BJ (cell line): ENCODE measurements around the gene ACTR5. TPM values are rescaled to one million over a fixed set of nuclear protein-coding genes. Genes with fewer than 3 reads are reported as not detected.
"Not testable (repeated sequence)": the region's sequence is repeated elsewhere in the genome, so short reads cannot be mapped to it uniquely, and the experiment has no call there.

Experiments used
- CTCF ChIA-PET: fragments of 350-600 bp; formaldehyde crosslinking; extraction: SDS; loops from one replicate; lab custom pipeline; 2021; ENCODE audit warnings: antibody characterized with exemption, inconsistent platforms; lab: Yijun Ruan, JAX
- POLR2A ChIA-PET: fragments of 300-600 bp; sonication (Branson Sonifier 250); formaldehyde crosslinking; extraction: SDS; loops from one replicate; lab custom pipeline; 2021; ENCODE audit warnings: antibody characterized with exemption; lab: Charles Lee
- DNase-seq: peaks from one replicate; pipeline ENCODE4 v3.0.0-alpha.2; 2011; ENCODE audit warnings: low read depth
- H3K27me3 ChIP-seq: 2 replicates; pipeline ENCODE4 v1.6.0; 2011; ENCODE audit warnings: low read length; ENCODE audit not compliant: control insufficient read depth, insufficient read depth
- H3K36me3 ChIP-seq: 2 replicates; pipeline ENCODE4 v1.5.1; 2011; ENCODE audit warnings: low read length; ENCODE audit not compliant: control insufficient read depth, insufficient read depth
- H3K4me3 ChIP-seq: 2 replicates; pipeline ENCODE4 v1.5.1; 2011; ENCODE audit warnings: low read depth, mild to moderate bottlenecking, control low read depth, low read length
- polyA plus RNA-seq: library from polyadenylated mRNA; depleted of rRNA; stranded (reverse); fragments of >200 nt; gene quantifications from 2 replicates; pipeline ENCODE4 v1.2.3, GENCODE V29; 2011
- TF ChIP-seq, protein P1 (sequence below): IDR thresholded peaks from 2 replicates; pipeline ENCODE4 v1.5.1; 2011; ENCODE audit warnings: low read depth, mild to moderate bottlenecking, control low read depth, inconsistent platforms, low read length, moderate library complexity; ENCODE audit not compliant: insufficient read depth

Gene ACTR5
- polyA plus RNA-seq, 1 experiment, result 5.4 TPM

DNA sequence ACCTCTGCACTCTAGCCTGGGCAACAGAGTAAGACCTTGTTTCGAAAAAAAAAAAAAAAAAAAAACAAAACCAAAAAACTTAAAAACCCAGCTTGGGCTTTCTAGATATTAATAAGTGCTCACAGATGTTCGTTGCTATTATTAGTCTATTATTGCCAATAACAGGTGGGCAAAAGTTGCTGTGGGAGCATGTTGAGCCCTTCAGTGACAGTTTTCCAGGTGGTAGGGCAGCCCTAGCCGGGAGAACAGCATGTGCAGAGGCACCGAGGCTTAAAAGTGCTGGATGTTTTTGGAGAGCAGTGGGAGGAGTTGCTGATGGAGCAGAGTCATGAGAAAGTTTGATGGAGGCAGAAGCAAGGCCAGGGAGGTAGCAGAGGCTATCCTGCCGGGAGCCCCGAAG, 61.7 kb downstream of the ACTR5 start:
- TF ChIP-seq, protein P1, sequence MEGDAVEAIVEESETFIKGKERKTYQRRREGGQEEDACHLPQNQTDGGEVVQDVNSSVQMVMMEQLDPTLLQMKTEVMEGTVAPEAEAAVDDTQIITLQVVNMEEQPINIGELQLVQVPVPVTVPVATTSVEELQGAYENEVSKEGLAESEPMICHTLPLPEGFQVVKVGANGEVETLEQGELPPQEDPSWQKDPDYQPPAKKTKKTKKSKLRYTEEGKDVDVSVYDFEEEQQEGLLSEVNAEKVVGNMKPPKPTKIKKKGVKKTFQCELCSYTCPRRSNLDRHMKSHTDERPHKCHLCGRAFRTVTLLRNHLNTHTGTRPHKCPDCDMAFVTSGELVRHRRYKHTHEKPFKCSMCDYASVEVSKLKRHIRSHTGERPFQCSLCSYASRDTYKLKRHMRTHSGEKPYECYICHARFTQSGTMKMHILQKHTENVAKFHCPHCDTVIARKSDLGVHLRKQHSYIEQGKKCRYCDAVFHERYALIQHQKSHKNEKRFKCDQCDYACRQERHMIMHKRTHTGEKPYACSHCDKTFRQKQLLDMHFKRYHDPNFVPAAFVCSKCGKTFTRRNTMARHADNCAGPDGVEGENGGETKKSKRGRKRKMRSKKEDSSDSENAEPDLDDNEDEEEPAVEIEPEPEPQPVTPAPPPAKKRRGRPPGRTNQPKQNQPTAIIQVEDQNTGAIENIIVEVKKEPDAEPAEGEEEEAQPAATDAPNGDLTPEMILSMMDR, result no peak
- DNase-seq, result no peak
- no peaks in the 10 kb centered on the region for H3K36me3 ChIP-seq
- ChIA-PET CTCF (no interaction called here), POLR2A (interaction anchor here (0.6 kb wide), 1 partner anchor 27 kb away, joined by 5 read pairs; no protein-coding TSS in a partner anchor)
- H3K4me3 ChIP-seq, result no peak overlapping the region
- H3K27me3 ChIP-seq, result peaks cover 39% of the 10 kb centered on the region

DNA sequence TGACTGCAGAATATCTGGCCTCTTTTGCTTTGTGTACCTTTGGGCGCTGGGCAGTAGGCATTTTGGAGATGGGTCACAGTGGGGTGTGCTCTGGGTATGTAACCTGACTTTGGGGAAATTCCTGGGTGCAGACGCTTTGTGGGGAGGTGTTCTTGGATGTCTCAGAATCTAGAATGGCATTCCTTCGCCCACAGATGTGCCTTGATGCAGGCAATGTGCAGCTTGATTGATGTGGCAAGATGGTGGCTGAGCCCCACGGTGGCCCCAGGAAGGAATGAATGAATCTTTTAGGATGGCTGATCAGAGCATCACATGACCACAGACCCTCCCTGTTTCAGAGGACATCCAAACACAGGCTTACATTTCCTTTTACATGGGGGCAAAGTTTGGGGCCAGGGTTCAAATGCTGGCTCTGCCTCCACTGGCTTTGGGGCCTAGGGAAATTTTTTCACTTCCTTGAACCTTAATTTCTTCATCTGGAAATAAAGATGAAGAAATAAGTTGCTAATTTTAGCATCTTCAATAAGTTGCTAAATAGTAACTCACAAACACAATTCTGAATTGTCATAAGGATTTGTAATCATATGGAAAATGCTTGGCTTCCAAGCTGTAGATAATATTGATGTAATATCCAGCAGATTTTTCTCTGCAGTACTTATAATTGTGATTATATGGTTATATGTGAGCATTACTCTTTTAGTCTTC, 62.8 kb downstream of the ACTR5 start:
- no peak for DNase-seq
- CTCF ChIA-PET, result no interaction called here
- Histone ChIP-seq H3K36me3 (no peaks in the 10 kb centered on the region), H3K4me3 (no peak overlapping the region), H3K27me3 (peaks cover 28% of the 10 kb centered on the region)
- TF ChIP-seq, protein P1, result no peak
- POLR2A ChIA-PET, result no interaction called here

DNA sequence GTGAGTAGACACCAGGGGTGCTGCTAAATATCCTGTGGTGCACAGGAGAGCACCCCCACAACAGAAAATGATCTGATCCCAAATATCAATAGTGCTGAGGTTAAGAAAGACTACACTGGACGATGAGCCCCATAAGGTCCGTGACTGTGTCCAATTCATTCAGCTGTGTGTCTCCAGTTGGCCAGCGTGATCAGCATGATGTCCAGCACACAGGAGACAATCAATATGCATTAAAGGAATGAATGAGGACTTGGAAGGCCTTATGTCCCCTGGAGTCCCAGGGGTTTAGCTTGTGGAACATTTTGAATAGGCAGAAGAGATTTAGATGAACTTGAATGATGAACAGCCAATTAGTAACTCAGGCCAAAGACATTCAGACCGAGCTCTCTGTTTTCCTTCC, 63.5 kb downstream of the ACTR5 start:
- POLR2A ChIA-PET, result no interaction called here
- Histone ChIP-seq H3K36me3 (no peaks in the 10 kb centered on the region), H3K4me3 (no peak overlapping the region), H3K27me3 (peaks cover 22% of the 10 kb centered on the region)
- no peak for DNase-seq
- TF ChIP-seq, protein P1, result no peak
- CTCF ChIA-PET, result no interaction called here

DNA sequence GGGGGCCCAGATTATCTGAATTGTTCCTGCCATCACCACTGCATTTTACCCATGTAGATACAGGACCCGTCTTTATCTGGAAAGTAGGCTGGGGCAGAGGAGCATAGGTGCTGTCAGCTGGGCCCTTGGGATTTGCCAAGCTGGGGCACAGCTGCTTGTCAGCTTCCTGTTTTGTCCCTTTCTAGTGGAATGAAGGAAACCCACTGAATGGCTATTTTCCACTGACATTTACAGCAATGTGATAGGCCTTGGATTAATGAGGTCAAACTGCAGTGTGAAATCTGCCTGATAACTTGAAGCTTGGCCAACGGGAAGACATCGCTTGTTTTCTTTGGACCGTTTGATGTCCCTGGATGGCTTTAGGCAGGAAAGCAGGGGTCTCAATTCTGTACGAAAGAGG, 63.9 kb downstream of the ACTR5 start:
- Histone ChIP-seq H3K4me3 (no peak overlapping the region), H3K27me3 (peaks cover 17% of the 10 kb centered on the region), H3K36me3 (no peaks in the 10 kb centered on the region)
- DNase-seq, result no peak
- CTCF ChIA-PET, result no interaction called here
- POLR2A ChIA-PET, result no interaction called here
- TF ChIP-seq, protein P1, result no peak

DNA sequence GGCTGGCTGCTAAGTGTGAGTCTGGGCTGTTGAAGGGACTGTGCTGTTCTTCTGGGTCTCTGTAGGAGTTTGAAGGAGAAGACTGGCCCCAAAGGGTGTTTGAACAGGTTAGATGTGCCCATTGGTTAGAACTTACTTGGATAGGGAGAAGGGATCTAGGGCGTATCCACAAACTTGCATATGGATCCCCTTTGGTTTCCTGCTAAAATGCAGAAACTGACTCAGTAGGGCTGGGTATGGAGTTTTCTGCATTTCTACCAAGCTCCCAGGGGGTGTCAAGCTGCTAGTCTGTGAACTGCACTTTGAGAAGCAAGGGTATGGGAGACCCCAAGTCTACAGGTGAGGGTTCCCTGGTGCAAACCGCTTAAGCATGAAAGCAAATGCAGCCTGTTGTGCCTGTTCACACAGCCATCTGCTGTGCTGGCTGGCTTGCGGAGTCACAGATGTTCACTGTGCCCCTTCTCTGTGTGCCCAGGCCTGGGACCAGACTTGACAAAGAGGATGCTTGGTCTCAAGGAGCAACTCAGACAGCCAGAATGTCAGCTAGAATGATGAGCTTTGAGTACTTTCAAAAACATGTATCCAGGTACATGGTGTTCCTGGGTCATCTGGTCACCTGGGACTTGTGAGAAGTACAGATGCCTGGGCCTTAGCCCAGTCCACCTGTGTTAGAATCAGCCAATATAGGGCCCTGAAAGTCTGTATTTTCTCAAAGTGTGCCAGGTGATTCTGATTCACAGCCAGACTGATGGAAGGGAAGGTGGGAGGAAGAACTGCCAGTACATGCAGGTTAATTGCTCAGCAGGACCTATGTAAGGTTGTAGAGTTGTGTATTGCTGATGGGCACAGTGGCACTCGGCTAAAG, 64.7 kb downstream of the ACTR5 start:
- H3K27me3 ChIP-seq, result peaks cover 10% of the 10 kb centered on the region
- ChIA-PET CTCF (no interaction called here), POLR2A (no interaction called here)
- DNase-seq, result no peak
- TF ChIP-seq, protein P1, result no peak
- H3K4me3 ChIP-seq, result no peak overlapping the region
- H3K36me3 ChIP-seq, result no peaks in the 10 kb centered on the region

DNA sequence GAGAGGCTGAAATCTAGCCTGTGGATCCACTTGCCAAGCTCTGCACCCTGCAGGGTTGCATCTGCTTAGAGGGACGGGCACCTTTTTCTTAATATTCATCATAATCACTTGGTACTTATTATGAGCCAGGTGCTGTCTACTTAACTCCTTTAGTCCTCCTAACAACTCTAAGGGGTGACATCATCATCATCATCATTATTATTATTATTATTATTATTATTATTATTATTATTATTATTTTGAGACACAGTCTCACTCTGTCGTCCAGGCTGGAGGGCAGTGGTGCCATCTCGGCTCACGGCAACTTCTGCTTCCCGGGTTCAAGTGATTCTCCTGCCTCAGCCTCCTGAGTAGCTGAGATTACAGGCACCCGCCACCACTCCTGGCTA, 65.3 kb downstream of the ACTR5 start:
- CTCF ChIA-PET, H3K4me3 ChIP-seq, POLR2A ChIA-PET, H3K36me3 ChIP-seq, DNase-seq, H3K27me3 ChIP-seq: not testable (repeated sequence)
